ENCODE data around the gene C7orf57. TPM values are rescaled to one million over a fixed set of nuclear protein-coding genes. Genes with fewer than 3 reads are reported as not detected.
A peak's percentile ranks its signal among the peaks of the same experiment; 100 is the strongest.

Gene C7orf57
- total and polyA plus RNA-seq, 2 experiments from 2014 or later, result 0.42 to 2.1 TPM

- no peaks in the 10 kb centered on the region for H3K9me2 ChIP-seq (ENCODE audit: insufficient read depth)
- Mint-ChIP-seq H3K27ac (no peak overlapping the region), H3K9me3 (0 out of 3 replicates have a peak, but pooled peaks cover 4% of the 10 kb centered on the region), H3K4me3 (no peak overlapping the region), H3K4me1 (no peaks in the 10 kb centered on the region; the same call in 2 of the 3 replicates), H3K27me3 (ENCODE audit: insufficient read depth, low read depth, poor library complexity) (peaks cover 2% of the 10 kb centered on the region), H3K36me3 (ENCODE audit: low read depth) (peaks cover 4% of the 10 kb centered on the region; the same call in 1 of the 3 replicates)
- no peaks in the 10 kb centered on the region for H3K27me3 ChIP-seq (ENCODE audit: insufficient read depth)
- no peaks in the 10 kb centered on the region for H3K36me3 ChIP-seq (ENCODE audit: insufficient read depth)
- ATAC-seq (no peak), DNase-seq (ENCODE audit: low spot score) (no peak)
- no peak overlapping the region for H3K4me3 ChIP-seq
- no peak overlapping the region for H3K4me2 ChIP-seq
- no peaks in the 10 kb centered on the region for H4K20me1 ChIP-seq (replicated peaks; ENCODE audit: insufficient read depth)
- H3K27ac ChIP-seq (ENCODE audit: low read depth), result no peak overlapping the region
- no peaks in the 10 kb centered on the region for H3F3A ChIP-seq (replicated peaks; ENCODE audit: low read depth)
- no peaks in the 10 kb centered on the region for H3K4me1 ChIP-seq (ENCODE audit: insufficient read depth)
- 0 out of 2 replicates have a peak overlapping the region, but pooled peaks have one; percentile 8 for H2AFZ ChIP-seq
- H3K79me2 ChIP-seq (replicated peaks; ENCODE audit: insufficient read depth), result no peaks in the 10 kb centered on the region
- TF ChIP-seq NANOG (IDR thresholded peaks at IDR 0.05; ENCODE audit: borderline replicate concordance), result no peak
- no peak for TF ChIP-seq JUNB (IDR thresholded peaks at IDR 0.05; ENCODE audit: unreplicated experiment)
- no peak for TF ChIP-seq EZH2phosphoT487 (IDR thresholded peaks at IDR 0.05; ENCODE audit: unreplicated experiment)
- no peak for TF ChIP-seq ETS1 (IDR thresholded peaks at IDR 0.05)
- no peak for TF ChIP-seq REST (IDR thresholded peaks at IDR 0.05; ENCODE audit: unreplicated experiment)
- TF ChIP-seq ZNF462 (CRISPR knock-in tag; IDR thresholded peaks at IDR 0.05), result no peak
- TF ChIP-seq ZNF331 (CRISPR knock-in tag; IDR thresholded peaks at IDR 0.05; ENCODE audit: low read depth), result no peak
Observed at GRCh38 chr7:48074204-48074654, 38.9 kb downstream of the C7orf57 start.
